DMS53 treated with DMSO at 0.1 percent for 48 hours (cell line): ENCODE measurements around the gene CSH1.
A peak's percentile ranks its signal among the peaks of the same experiment; 100 is the strongest.
"Not testable (repeated sequence)": the region's sequence is repeated elsewhere in the genome, so short reads cannot be mapped to it uniquely, and the experiment has no call there.

ENCODE experiments used
- DNase-seq: peaks from one replicate; lab custom pipeline; 2025; ENCODE audit not compliant: unreplicated experiment; lab: John Stamatoyannopoulos, UW

CSH1 gene

GRCh38 chr17:63870292-63870665, 26.1 kb downstream of the CSH1 start:
- DNase-seq = not testable (repeated sequence)

- DNase-seq = not testable (repeated sequence)
These were observed 26.7 kb downstream of the CSH1 start for GRCh38 chr17:63869491-63870291.

- not testable (repeated sequence) for DNase-seq
These were observed 29.7 kb downstream of the CSH1 start for GRCh38 chr17:63866625-63867024.

- DNase-seq = no peak
These were observed 37.1 kb downstream of the CSH1 start for GRCh38 chr17:63859257-63859656.

- DNase-seq = not testable (repeated sequence)
These were observed 39.9 kb downstream of the CSH1 start for GRCh38 chr17:63856425-63856824.

GRCh38 chr17:63855185-63855584, 41.2 kb downstream of the CSH1 start:
- DNase-seq = no peak

GRCh38 chr17:63854709-63855108, 41.7 kb downstream of the CSH1 start:
- no peak for DNase-seq

- no peak for DNase-seq
These were observed 43.1 kb downstream of the CSH1 start for GRCh38 chr17:63853260-63853659.

- no peak for DNase-seq
These were observed 46.0 kb downstream of the CSH1 start for GRCh38 chr17:63850401-63850800.

GRCh38 chr17:63848834-63849689, 47.3 kb downstream of the CSH1 start:
- DNase-seq = peak; percentile 59

GRCh38 chr17:63847525-63848249, 48.7 kb downstream of the CSH1 start:
- DNase-seq = no peak

GRCh38 chr17:63845509-63845908, 50.9 kb downstream of the CSH1 start:
- no peak for DNase-seq
